GM21529 (cell line): ENCODE measurements around the gene PKP4.
"Not testable (repeated sequence)": the region's sequence is repeated elsewhere in the genome, so short reads cannot be mapped to it uniquely, and the experiment has no call there.

Experiments
- ATAC-seq: cut with Tn5 transposase; IDR thresholded peaks from one replicate; pipeline ENCODE4 v1.9.1; 2021; ENCODE audit not compliant: unreplicated experiment

Gene PKP4

GRCh38 chr2:158671360-158672245 is 214.9 kb downstream of the PKP4 start:
- no peak for ATAC-seq

- ATAC-seq: no peak
Measured at GRCh38 chr2:158676295-158676694, 219.5 kb downstream of the PKP4 start.

- no peak for ATAC-seq
Measured at GRCh38 chr2:158676696-158677095, 219.9 kb downstream of the PKP4 start.

GRCh38 chr2:158677542-158677941 is 220.8 kb downstream of the PKP4 start:
- no peak for ATAC-seq

- ATAC-seq: no peak
Measured at GRCh38 chr2:158681816-158682215, 225.1 kb downstream of the PKP4 start.

GRCh38 chr2:158685646-158686045 is 228.9 kb downstream of the PKP4 start:
- no peak for ATAC-seq

GRCh38 chr2:158686210-158686691 is 229.5 kb downstream of the PKP4 start:
- ATAC-seq: no peak

- no peak for ATAC-seq
Measured at GRCh38 chr2:158687315-158687714, 230.6 kb downstream of the PKP4 start.

- no peak for ATAC-seq
Measured at GRCh38 chr2:158688721-158689120, 232.0 kb downstream of the PKP4 start.

GRCh38 chr2:158689391-158689790 is 232.6 kb downstream of the PKP4 start:
- no peak for ATAC-seq

- no peak for ATAC-seq
Measured at GRCh38 chr2:158690823-158691222, 234.1 kb downstream of the PKP4 start.

- ATAC-seq: no peak
Measured at GRCh38 chr2:158691619-158692018, 234.9 kb downstream of the PKP4 start.

- ATAC-seq: no peak
Measured at GRCh38 chr2:158692372-158693103, 235.8 kb downstream of the PKP4 start.

GRCh38 chr2:158693476-158693875 is 236.7 kb downstream of the PKP4 start:
- no peak for ATAC-seq

- no peak for ATAC-seq
Measured at GRCh38 chr2:158695305-158695704, 238.6 kb downstream of the PKP4 start.

GRCh38 chr2:158695744-158696143 is 239.0 kb downstream of the PKP4 start:
- ATAC-seq: not testable (repeated sequence)

GRCh38 chr2:158699323-158699722 is 242.6 kb downstream of the PKP4 start:
- no peak for ATAC-seq

- no peak for ATAC-seq
Measured at GRCh38 chr2:158701101-158701500, 244.3 kb downstream of the PKP4 start.

GRCh38 chr2:158702740-158703139 is 246.0 kb downstream of the PKP4 start:
- ATAC-seq: no peak

- ATAC-seq: not testable (repeated sequence)
Measured at GRCh38 chr2:158704724-158705465, 248.1 kb downstream of the PKP4 start.

GRCh38 chr2:158712791-158713522 is 256.2 kb downstream of the PKP4 start:
- ATAC-seq: no peak
